Breast epithelium (tissue), 4 donors: ENCODE measurements around the gene PTPRM. TPM values are rescaled to one million over a fixed set of nuclear protein-coding genes. Genes with fewer than 3 reads are reported as not detected.

Source experiments
- DNase-seq, 2 donors: peaks; one replicate each; pipeline ENCODE4 v3.0.0-alpha.2; 2019; ENCODE audit warnings: low spot score in 2 of 2
- H3K27ac ChIP-seq, 2 donors: fragments of 200-600 bp; sonication (generic) in 1 of 2; one replicate each; pipeline ENCODE4 v1.5.1; 2016 to 2019; ENCODE audit warnings: mild to moderate bottlenecking in 1 of 2
- H3K27me3 ChIP-seq, 2 donors: fragments of 200-600 bp; sonication (generic) in 1 of 2; one replicate each; pipeline versions ENCODE4 v1.5.1 to v1.6.0; 2017 to 2019; ENCODE audit warnings: control low read depth in 1 of 2, mild to moderate bottlenecking in 1 of 2
- H3K36me3 ChIP-seq: fragments of 200-600 bp; one replicate; pipeline ENCODE4 v1.5.1; 2019
- H3K4me1 ChIP-seq, 2 donors: fragments of 200-600 bp; sonication (generic); one replicate each; pipeline ENCODE4 v1.5.1; 2016 to 2019; ENCODE audit warnings: control low read depth in 1 of 2
- H3K4me3 ChIP-seq, 3 donors: fragments of 200-600 bp; sonication (generic); 1 replicate in 2 of 3; 2 replicates in 1 of 3; pipeline ENCODE4 v1.5.1; 2016 to 2019; ENCODE audit warnings: mild to moderate bottlenecking in 3 of 3, moderate library complexity in 2 of 3
- H3K9me3 ChIP-seq, 2 donors: fragments of 200-600 bp; sonication (generic) in 1 of 2; one replicate each; pipeline ENCODE4 v1.5.1; 2016 to 2019; ENCODE audit warnings: control low read depth in 1 of 2
- CTCF ChIP-seq, 3 donors: fragments of 450-650 bp; IDR thresholded peaks; one replicate each; pipeline ENCODE4 v1.5.1; 2016 to 2017; ENCODE audit warnings: antibody characterized with exemption in 3 of 3, mild to moderate bottlenecking in 3 of 3, moderate library complexity in 3 of 3
- POLR2A ChIP-seq: fragments of 450-650 bp; IDR thresholded peaks from one replicate; pipeline ENCODE4 v1.6.1; 2016; ENCODE audit warnings: antibody characterized with exemption, mild to moderate bottlenecking, moderate library complexity
- POLR2AphosphoS5 ChIP-seq, 3 donors: sonication (generic); formaldehyde crosslinking; IDR thresholded peaks; one replicate each; pipeline ENCODE4 v1.6.1; 2017; ENCODE audit warnings: antibody characterized with exemption in 3 of 3
- intact Hi-C: fragments of 100-400 bp; cut with DNase I; formaldehyde crosslinking; loops from one replicate; pipeline ENCODE4 v1.15.1; 2023; ENCODE audit warnings: low total_unique reads
- total RNA-seq, 3 donors: library from RNA; depleted of rRNA; stranded (reverse); fragments of >200 nt; gene quantifications; one replicate each; pipeline ENCODE4 v1.1.0, GENCODE V29; 2016

Gene PTPRM
- total RNA-seq, 3 donors from 2014 or later: 41.7 to 181 (median 140) TPM

- H3K4me1 ChIP-seq: no peaks in the 10 kb centered on the region
- TF ChIP-seq CTCF (IDR thresholded peaks at IDR 0.05): no peak
- no peak for TF ChIP-seq POLR2AphosphoS5 (IDR thresholded peaks at IDR 0.05)
- no peak for TF ChIP-seq POLR2A
- no peak overlapping the region for H3K4me3 ChIP-seq
- no peaks in the 10 kb centered on the region for H3K36me3 ChIP-seq
- DNase-seq: no peak
- H3K27ac ChIP-seq: no peak overlapping the region
- intact Hi-C loops: no loop called here
- no peaks in the 10 kb centered on the region for H3K9me3 ChIP-seq
- H3K27me3 ChIP-seq: no peaks in the 10 kb centered on the region
Observed at GRCh38 chr18:7523772-7524171, 43.3 kb upstream of the PTPRM start.

- Histone ChIP-seq H3K27me3 (no peaks in the 10 kb centered on the region), H3K27ac (peak overlapping the region; percentile 25 to 29), H3K4me3 (no peak overlapping the region), H3K9me3 (no peaks in the 10 kb centered on the region), H3K36me3 (no peaks in the 10 kb centered on the region), H3K4me1 (no peaks in the 10 kb centered on the region)
- no peak for TF ChIP-seq POLR2AphosphoS5 (IDR thresholded peaks at IDR 0.05)
- intact Hi-C loops: no loop called here
- no peak for DNase-seq
Observed at GRCh38 chr18:7524786-7525185, 42.3 kb upstream of the PTPRM start.

GRCh38 chr18:7532942-7533341 lies 34.2 kb upstream of the PTPRM start:
- H3K4me3 ChIP-seq: no peak overlapping the region
- H3K27me3 ChIP-seq: no peaks in the 10 kb centered on the region
- intact Hi-C loops: no loop called here
- peaks cover 0 to 17% of the 10 kb centered on the region in 2 donors for H3K9me3 ChIP-seq
- DNase-seq: no peak
- H3K36me3 ChIP-seq: no peaks in the 10 kb centered on the region
- no peaks in the 10 kb centered on the region for H3K4me1 ChIP-seq
- no peak for TF ChIP-seq POLR2AphosphoS5 (IDR thresholded peaks at IDR 0.05)
- no peak for TF ChIP-seq CTCF (IDR thresholded peaks at IDR 0.05)
- TF ChIP-seq POLR2A: no peak
- no peak overlapping the region for H3K27ac ChIP-seq

- intact Hi-C loops: no loop called here
Observed at GRCh38 chr18:7535436-7536205, 31.5 kb upstream of the PTPRM start.

GRCh38 chr18:7537145-7537544 lies 30.0 kb upstream of the PTPRM start:
- H3K27ac ChIP-seq: no peak overlapping the region
- H3K27me3 ChIP-seq: no peaks in the 10 kb centered on the region
- intact Hi-C loops: no loop called here
- H3K4me3 ChIP-seq: no peak overlapping the region
- TF ChIP-seq CTCF (IDR thresholded peaks at IDR 0.05) (no peak), POLR2AphosphoS5 (IDR thresholded peaks at IDR 0.05) (no peak), POLR2A (no peak)
- H3K36me3 ChIP-seq: no peaks in the 10 kb centered on the region
- no peaks in the 10 kb centered on the region for H3K9me3 ChIP-seq
- no peak for DNase-seq
- no peaks in the 10 kb centered on the region for H3K4me1 ChIP-seq

More at GRCh38 chr18:7535436-7536205, 31.5 kb upstream of the PTPRM start:
- no peak for TF ChIP-seq POLR2A
- no peak for TF ChIP-seq POLR2AphosphoS5 (IDR thresholded peaks at IDR 0.05)
- TF ChIP-seq CTCF (IDR thresholded peaks at IDR 0.05): no peak
- Histone ChIP-seq H3K4me3 (no peak overlapping the region), H3K36me3 (no peaks in the 10 kb centered on the region), H3K27me3 (no peaks in the 10 kb centered on the region), H3K9me3 (peaks cover 0 to 15% of the 10 kb centered on the region in 2 donors), H3K27ac (no peak overlapping the region), H3K4me1 (no peaks in the 10 kb centered on the region)
- no peak for DNase-seq
